ENCODE measurements around the gene TMEM242. TPM values are rescaled to one million over a fixed set of nuclear protein-coding genes. Genes with fewer than 3 reads are reported as not detected.

TMEM242 gene
- 5.7 and 6.9 TPM in 2 replicates for total RNA-seq

DNA sequence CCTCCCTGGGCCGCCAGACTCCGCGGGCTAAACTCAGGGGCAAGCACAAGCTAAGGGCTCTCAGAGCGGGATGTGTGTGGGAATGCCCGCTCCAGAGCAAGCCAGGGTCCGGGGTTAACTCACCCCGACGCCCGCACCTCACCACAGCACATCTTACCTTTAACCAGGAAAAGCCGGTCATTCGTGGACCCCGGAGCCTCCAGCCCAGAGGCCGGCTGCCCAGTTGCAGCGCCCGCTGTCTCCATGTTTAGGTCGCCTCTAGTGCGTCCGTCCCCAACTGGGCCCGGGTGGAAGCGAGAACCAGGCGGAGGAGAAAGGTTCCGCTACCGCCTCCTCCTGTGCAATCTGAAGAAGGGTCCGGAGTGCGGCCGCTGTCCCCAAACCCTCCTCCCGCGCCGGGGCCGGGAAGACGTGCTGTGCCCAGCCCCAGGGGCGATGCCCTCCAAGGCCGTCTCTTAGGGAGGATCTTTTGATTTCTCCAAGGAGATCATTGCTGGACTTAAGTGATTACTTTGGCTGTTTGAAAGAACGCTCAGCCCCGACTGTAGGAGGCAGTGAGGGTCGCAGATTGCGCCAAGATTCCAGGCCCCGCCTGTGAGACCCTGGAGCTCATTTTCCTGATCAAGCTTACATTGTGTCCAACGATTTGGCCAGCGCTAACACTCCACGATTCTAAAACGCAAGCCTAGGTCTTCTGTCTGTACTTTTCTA, at the start of gene TMEM242:
TSS of gene TMEM242 (minus strand) at position 265 of the 711 bp plus-strand sequence. CDS start at position 245, 20 bp downstream.

Other genes with a start within 250 kb of the TMEM242 start
- 4.3 and 7.7 TPM in 2 replicates for gene ZDHHC14, start 57.7 kb upstream of the TMEM242 start, total RNA-seq

Measured in hair follicular keratinocyte (primary cell).